ENCODE data around the gene SCYGR4. TPM values are rescaled to one million over a fixed set of nuclear protein-coding genes. Genes with fewer than 3 reads are reported as not detected.

SCYGR4 gene
- total RNA-seq (not detected), polyA plus RNA-seq (ENCODE audit: insufficient read length in 2 of 2) (under 1 TPM; 0.51 to 0.57 TPM)
- long read RNA-seq, donor 1 = 0 reads
- long read RNA-seq, donor 2, partial matches to known transcripts = 0 of 1 reads
- long read RNA-seq, donor 2, other reads (novel, unspliced or antisense) = 0 of 1 reads
- long read RNA-seq, donor 3 = 0 reads
- long read RNA-seq, donor 4 = 0 reads

GRCh38 chr2:227617316-227618230, at the start of gene SCYGR4:
TSS of gene SCYGR4 (plus strand) at chr2:227617498. CDS start at chr2:227617498, 0 bp downstream.
- Histone ChIP-seq H3K4me1 (ENCODE audit: control insufficient read depth, insufficient read depth, low read length) (no peaks in the 10 kb centered on the region), H3K27me3 (ENCODE audit: control insufficient read depth, insufficient read depth, low read length) (no peaks in the 10 kb centered on the region), H3K9me3 (ENCODE audit: control insufficient read depth, insufficient read depth, low read length) (no peaks in the 10 kb centered on the region), H3K36me3 (ENCODE audit: control insufficient read depth, insufficient read depth, low read length) (no peaks in the 10 kb centered on the region), H3K4me3 (ENCODE audit: low read depth, low read length) (no peak within 1 kb of the TSS), H3K27ac (ENCODE audit: low read depth, low read length) (no peak within 1 kb of the TSS)
- WGBS (ENCODE audit: insufficient coverage) = 79% methylated on average over 14 of the region's 20 CpGs
- no peak for DNase-seq (ENCODE audit: low read depth in 4 of 6, low spot score in 6 of 6)

- WGBS (ENCODE audit: insufficient coverage) = 100% methylated on average over 1 of the region's 2 CpGs
- DNase-seq (ENCODE audit: low read depth in 4 of 6, low spot score in 6 of 6) = no peak
- Histone ChIP-seq H3K9me3 (ENCODE audit: control insufficient read depth, insufficient read depth, low read length) (no peaks in the 10 kb centered on the region), H3K4me1 (ENCODE audit: control insufficient read depth, insufficient read depth, low read length) (no peaks in the 10 kb centered on the region), H3K4me3 (ENCODE audit: low read depth, low read length) (no peak overlapping the region), H3K36me3 (ENCODE audit: control insufficient read depth, insufficient read depth, low read length) (no peaks in the 10 kb centered on the region), H3K27ac (ENCODE audit: low read depth, low read length) (no peak overlapping the region), H3K27me3 (ENCODE audit: control insufficient read depth, insufficient read depth, low read length) (no peaks in the 10 kb centered on the region)
Measured at GRCh38 chr2:227568852-227569169, 48.5 kb upstream of the SCYGR4 start.

GRCh38 chr2:227570615-227571014, 46.7 kb upstream of the SCYGR4 start:
- H3K4me1 ChIP-seq (ENCODE audit: control insufficient read depth, insufficient read depth, low read length) = no peaks in the 10 kb centered on the region
- H3K4me3 ChIP-seq (ENCODE audit: low read depth, low read length) = no peak overlapping the region
- H3K27ac ChIP-seq (ENCODE audit: low read depth, low read length) = no peak overlapping the region
- H3K9me3 ChIP-seq (ENCODE audit: control insufficient read depth, insufficient read depth, low read length) = no peaks in the 10 kb centered on the region
- no peaks in the 10 kb centered on the region for H3K27me3 ChIP-seq (ENCODE audit: control insufficient read depth, insufficient read depth, low read length)
- DNase-seq (ENCODE audit: low read depth in 4 of 6, low spot score in 6 of 6) = no peak
- no peaks in the 10 kb centered on the region for H3K36me3 ChIP-seq (ENCODE audit: control insufficient read depth, insufficient read depth, low read length)
- WGBS (ENCODE audit: insufficient coverage) = 70% methylated on average over 1 of the region's 1 CpG

- no peaks in the 10 kb centered on the region for H3K27me3 ChIP-seq (ENCODE audit: control insufficient read depth, insufficient read depth, low read length)
- H3K4me1 ChIP-seq (ENCODE audit: control insufficient read depth, insufficient read depth, low read length) = no peaks in the 10 kb centered on the region
- no peaks in the 10 kb centered on the region for H3K36me3 ChIP-seq (ENCODE audit: control insufficient read depth, insufficient read depth, low read length)
- H3K4me3 ChIP-seq (ENCODE audit: low read depth, low read length) = no peak overlapping the region
- no peak overlapping the region for H3K27ac ChIP-seq (ENCODE audit: low read depth, low read length)
- no peaks in the 10 kb centered on the region for H3K9me3 ChIP-seq (ENCODE audit: control insufficient read depth, insufficient read depth, low read length)
- DNase-seq (ENCODE audit: low read depth in 4 of 6, low spot score in 6 of 6) = no peak
Measured at GRCh38 chr2:227576110-227576509, 41.2 kb upstream of the SCYGR4 start.

- H3K4me3 ChIP-seq (ENCODE audit: low read depth, low read length) = no peak overlapping the region
- no peaks in the 10 kb centered on the region for H3K9me3 ChIP-seq (ENCODE audit: control insufficient read depth, insufficient read depth, low read length)
- no peak for DNase-seq (ENCODE audit: low read depth in 4 of 6, low spot score in 6 of 6)
- H3K27me3 ChIP-seq (ENCODE audit: control insufficient read depth, insufficient read depth, low read length) = no peaks in the 10 kb centered on the region
- no peaks in the 10 kb centered on the region for H3K36me3 ChIP-seq (ENCODE audit: control insufficient read depth, insufficient read depth, low read length)
- no peaks in the 10 kb centered on the region for H3K4me1 ChIP-seq (ENCODE audit: control insufficient read depth, insufficient read depth, low read length)
- 91% methylated on average over 1 of the region's 2 CpGs for WGBS (ENCODE audit: insufficient coverage)
- H3K27ac ChIP-seq (ENCODE audit: low read depth, low read length) = no peak overlapping the region
Measured at GRCh38 chr2:227576812-227577211, 40.5 kb upstream of the SCYGR4 start.

GRCh38 chr2:227577555-227577954, 39.7 kb upstream of the SCYGR4 start:
- no peak overlapping the region for H3K27ac ChIP-seq (ENCODE audit: low read depth, low read length)
- no peaks in the 10 kb centered on the region for H3K27me3 ChIP-seq (ENCODE audit: control insufficient read depth, insufficient read depth, low read length)
- H3K36me3 ChIP-seq (ENCODE audit: control insufficient read depth, insufficient read depth, low read length) = no peaks in the 10 kb centered on the region
- H3K4me3 ChIP-seq (ENCODE audit: low read depth, low read length) = no peak overlapping the region
- DNase-seq (ENCODE audit: low read depth in 4 of 6, low spot score in 6 of 6) = no peak
- H3K9me3 ChIP-seq (ENCODE audit: control insufficient read depth, insufficient read depth, low read length) = no peaks in the 10 kb centered on the region
- WGBS (ENCODE audit: insufficient coverage) = no CpG with 5 or more reads among the region's 2 CpGs
- H3K4me1 ChIP-seq (ENCODE audit: control insufficient read depth, insufficient read depth, low read length) = no peaks in the 10 kb centered on the region

- Histone ChIP-seq H3K4me1 (ENCODE audit: control insufficient read depth, insufficient read depth, low read length) (no peaks in the 10 kb centered on the region), H3K4me3 (ENCODE audit: low read depth, low read length) (no peak overlapping the region), H3K27ac (ENCODE audit: low read depth, low read length) (no peak overlapping the region), H3K27me3 (ENCODE audit: control insufficient read depth, insufficient read depth, low read length) (no peaks in the 10 kb centered on the region), H3K9me3 (ENCODE audit: control insufficient read depth, insufficient read depth, low read length) (no peaks in the 10 kb centered on the region), H3K36me3 (ENCODE audit: control insufficient read depth, insufficient read depth, low read length) (no peaks in the 10 kb centered on the region)
- 50% methylated on average over 1 of the region's 2 CpGs for WGBS (ENCODE audit: insufficient coverage)
- peak in 1 of 6 donors; percentile 38 for DNase-seq (ENCODE audit: low read depth in 4 of 6, low spot score in 6 of 6)
Measured at GRCh38 chr2:227578642-227579041, 38.7 kb upstream of the SCYGR4 start.

GRCh38 chr2:227579791-227580190, 37.5 kb upstream of the SCYGR4 start:
- no peaks in the 10 kb centered on the region for H3K36me3 ChIP-seq (ENCODE audit: control insufficient read depth, insufficient read depth, low read length)
- no CpG with 5 or more reads among the region's 1 CpG for WGBS (ENCODE audit: insufficient coverage)
- no peak for DNase-seq (ENCODE audit: low read depth in 4 of 6, low spot score in 6 of 6)
- no peak overlapping the region for H3K27ac ChIP-seq (ENCODE audit: low read depth, low read length)
- H3K4me1 ChIP-seq (ENCODE audit: control insufficient read depth, insufficient read depth, low read length) = no peaks in the 10 kb centered on the region
- H3K4me3 ChIP-seq (ENCODE audit: low read depth, low read length) = no peak overlapping the region
- no peaks in the 10 kb centered on the region for H3K9me3 ChIP-seq (ENCODE audit: control insufficient read depth, insufficient read depth, low read length)
- no peaks in the 10 kb centered on the region for H3K27me3 ChIP-seq (ENCODE audit: control insufficient read depth, insufficient read depth, low read length)

- H3K4me3 ChIP-seq (ENCODE audit: low read depth, low read length) = no peak overlapping the region
Measured at GRCh38 chr2:227582369-227582768, 34.9 kb upstream of the SCYGR4 start.

More at GRCh38 chr2:227582369-227582768, 34.9 kb upstream of the SCYGR4 start:
- no peaks in the 10 kb centered on the region for H3K9me3 ChIP-seq (ENCODE audit: control insufficient read depth, insufficient read depth, low read length)
- H3K27me3 ChIP-seq (ENCODE audit: control insufficient read depth, insufficient read depth, low read length) = no peaks in the 10 kb centered on the region
- DNase-seq (ENCODE audit: low read depth in 4 of 6, low spot score in 6 of 6) = no peak
- no peaks in the 10 kb centered on the region for H3K4me1 ChIP-seq (ENCODE audit: control insufficient read depth, insufficient read depth, low read length)
- H3K27ac ChIP-seq (ENCODE audit: low read depth, low read length) = no peak overlapping the region
- H3K36me3 ChIP-seq (ENCODE audit: control insufficient read depth, insufficient read depth, low read length) = no peaks in the 10 kb centered on the region
